ENCODE data around the gene GUCY1A1. TPM values are rescaled to one million over a fixed set of nuclear protein-coding genes. Genes with fewer than 3 reads are reported as not detected.

The GUCY1A1 gene
- total and polyA plus RNA-seq, 2 of the 4 experiments (the other 2 are of a cell fraction): 0.19 to 0.54 TPM

DNA sequence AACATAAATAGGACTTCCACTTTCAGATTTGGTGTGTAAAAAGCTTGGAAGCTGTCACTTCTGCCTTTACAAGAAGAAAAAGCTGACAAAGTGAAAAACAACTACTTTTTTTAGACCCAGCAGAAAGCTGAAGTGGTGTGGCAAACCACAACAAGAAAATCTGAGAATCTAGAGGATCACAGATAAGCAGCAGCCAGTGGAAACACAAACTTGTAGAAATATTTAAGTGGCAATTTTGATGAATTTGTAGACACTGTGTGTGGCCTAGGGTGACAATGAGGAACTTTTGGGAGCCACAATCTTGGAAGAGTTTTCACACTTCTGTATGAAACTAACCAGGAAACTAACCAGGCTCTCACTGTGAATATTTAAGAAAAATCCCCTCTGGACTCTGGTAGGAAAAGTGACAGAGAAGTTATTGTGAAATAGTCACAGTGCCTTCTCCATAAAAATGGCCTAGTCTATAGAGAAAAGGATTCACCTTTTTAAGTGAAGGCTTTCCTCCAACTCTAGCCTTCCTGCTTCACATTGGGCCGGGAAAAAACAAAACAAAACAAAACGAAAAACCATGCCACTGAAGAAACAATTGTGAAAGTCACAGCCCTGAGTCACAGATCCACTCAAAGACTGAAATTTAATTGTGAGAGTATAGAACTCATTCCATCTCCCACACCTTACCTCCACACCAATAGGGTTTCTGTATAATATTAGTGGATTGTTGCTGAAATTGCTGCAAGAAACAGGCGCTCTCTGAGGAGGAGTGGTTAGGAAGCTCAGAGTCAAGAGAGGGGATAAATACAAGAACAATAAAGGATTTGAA, 26.7 kb upstream of the GUCY1A1 start:
- H2AK5ac ChIP-seq (ENCODE audit: low read depth, low read length): no peak overlapping the region
- no peak overlapping the region for H3K4ac ChIP-seq (ENCODE audit: low read depth, low read length)
- no peaks in the 10 kb centered on the region for H3K4me1 ChIP-seq (ENCODE audit: control insufficient read depth, insufficient read depth, low read length)
- H3K18ac ChIP-seq (ENCODE audit: low read depth, low read length): peak overlapping the region; percentile 44; the same call in 1 of the 2 replicates
- H2BK120ac ChIP-seq (ENCODE audit: low read depth, low read length): no peak overlapping the region
- no peak overlapping the region for H2BK5ac ChIP-seq (ENCODE audit: low read depth, low read length, poor library complexity, severe bottlenecking)
- ATAC-seq (ENCODE audit: low read depth): no peak; the same call in 1 of the 2 replicates
- H3K36me3 ChIP-seq (ENCODE audit: control insufficient read depth, insufficient read depth, low read length): no peaks in the 10 kb centered on the region
- intact Hi-C loops (cut with micrococcal nuclease): no loop called here
- dilution Hi-C loops (cut with HindIII; ENCODE audit: low sequenced_read_pairs, unreplicated experiment): no loop called here
- H3K79me1 ChIP-seq (ENCODE audit: low read depth in 1 of 2, low read length in 2 of 2): no peaks in the 10 kb centered on the region
- no peak overlapping the region for H4K91ac ChIP-seq (ENCODE audit: insufficient read depth, low read depth, low read length)
- no peak overlapping the region for H4K8ac ChIP-seq (ENCODE audit: low read depth in 2 of 2, low read length in 2 of 2)
- no peak overlapping the region for H2BK20ac ChIP-seq (ENCODE audit: low read depth, low read length)
- in situ Hi-C loops (cut with MboI; ENCODE audit: low sequenced_read_pairs): no loop called here
- no peak overlapping the region for H3K27ac ChIP-seq (ENCODE audit: insufficient read depth, low read length)
- no peak overlapping the region for H2BK15ac ChIP-seq (ENCODE audit: low read depth, low read length)
- no CpG with 5 or more reads among the region's 3 CpGs for WGBS, 2 experiments (ENCODE audit: extremely low coverage in 2 of 2, insufficient read length in 1 of 2)
- ChIA-PET CTCF (interaction anchor here (0.6 kb wide), 1 partner anchor 331 kb away, joined by 3 read pairs; no protein-coding TSS in a partner anchor), POLR2A (ENCODE audit: unreplicated experiment) (no interaction called here)
- no peak overlapping the region for H4K5ac ChIP-seq (ENCODE audit: low read depth, low read length)
- no TSS peak for BruUV-seq (replicated peaks)
- no peaks in the 10 kb centered on the region for H3K27me3 ChIP-seq (ENCODE audit: control insufficient read depth, insufficient read depth, low read length)
- H3K9ac ChIP-seq (ENCODE audit: low read depth, low read length): no peak overlapping the region
- DNase-seq: no peak
- H3K9me3 ChIP-seq (ENCODE audit: control insufficient read depth, insufficient read depth, low read length): no peaks in the 10 kb centered on the region
- H4K20me1 ChIP-seq (ENCODE audit: insufficient read depth, low read length): no peaks in the 10 kb centered on the region
- H3K4me3 ChIP-seq (ENCODE audit: insufficient read depth, low read depth, low read length): no peak overlapping the region
- no peak overlapping the region for H3K56ac ChIP-seq (ENCODE audit: extremely low read depth, insufficient read depth, low read length)
- H3K9me1 ChIP-seq (ENCODE audit: insufficient read depth, low read length): no peaks in the 10 kb centered on the region
- no peak overlapping the region for H2AK9ac ChIP-seq (replicated peaks; ENCODE audit: low read depth, low read length, poor library complexity)
- no peak overlapping the region for H3K4me2 ChIP-seq (ENCODE audit: low read depth, low read length)
- H3K23ac ChIP-seq (ENCODE audit: low read depth, low read length): no peak overlapping the region
- TF ChIP-seq NFE2L2 (IDR thresholded peaks at IDR 0.05; ENCODE audit: low read depth, low read length) (no peak), CTCF (conservative IDR thresholded peaks at IDR 0.05; ENCODE audit: low read depth, low read length) (no peak), POLR2A (IDR thresholded peaks at IDR 0.05; ENCODE audit: low read depth, low read length) (no peak), CEBPB (IDR thresholded peaks at IDR 0.05; ENCODE audit: low read depth, low read length) (peak; percentile 62), RCOR1 (IDR thresholded peaks at IDR 0.05; ENCODE audit: insufficient replicate concordance, low read length) (no peak), MAFK (IDR thresholded peaks at IDR 0.05; ENCODE audit: low read depth, low read length) (peak; percentile 36), MXI1 (IDR thresholded peaks at IDR 0.05; ENCODE audit: borderline replicate concordance, low read depth, low read length) (no peak), SMC3 (IDR thresholded peaks at IDR 0.05; ENCODE audit: low read depth, low read length) (no peak)
- H2AFZ ChIP-seq (replicated peaks; ENCODE audit: low read length, poor library complexity): no peak overlapping the region
- no peak overlapping the region for H3K14ac ChIP-seq (replicated peaks; ENCODE audit: low read depth, low read length)
